Activated CD8-positive, alpha-beta memory T cell treated with anti-CD3 and anti-CD28 coated beads for 48 hours (primary cell): Measurements from ENCODE around the gene USP17L13.
"Not testable (repeated sequence)": the region's sequence is repeated elsewhere in the genome, so short reads cannot be mapped to it uniquely, and the experiment has no call there.

Experiments used
- DNase-seq, 3 experiments: peaks; one replicate each; pipeline ENCODE4 v3.0.0-alpha.2; 2020; ENCODE audit warnings: low read depth in 2 of 3, low spot score in 2 of 3

Gene USP17L13, protein sequence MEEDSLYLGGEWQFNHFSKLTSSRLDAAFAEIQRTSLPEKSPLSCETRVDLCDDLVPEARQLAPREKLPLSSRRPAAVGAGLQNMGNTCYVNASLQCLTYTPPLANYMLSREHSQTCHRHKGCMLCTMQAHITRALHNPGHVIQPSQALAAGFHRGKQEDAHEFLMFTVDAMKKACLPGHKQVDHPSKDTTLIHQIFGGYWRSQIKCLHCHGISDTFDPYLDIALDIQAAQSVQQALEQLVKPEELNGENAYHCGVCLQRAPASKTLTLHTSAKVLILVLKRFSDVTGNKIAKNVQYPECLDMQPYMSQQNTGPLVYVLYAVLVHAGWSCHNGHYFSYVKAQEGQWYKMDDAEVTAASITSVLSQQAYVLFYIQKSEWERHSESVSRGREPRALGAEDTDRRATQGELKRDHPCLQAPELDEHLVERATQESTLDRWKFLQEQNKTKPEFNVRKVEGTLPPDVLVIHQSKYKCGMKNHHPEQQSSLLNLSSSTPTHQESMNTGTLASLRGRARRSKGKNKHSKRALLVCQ

DNA sequence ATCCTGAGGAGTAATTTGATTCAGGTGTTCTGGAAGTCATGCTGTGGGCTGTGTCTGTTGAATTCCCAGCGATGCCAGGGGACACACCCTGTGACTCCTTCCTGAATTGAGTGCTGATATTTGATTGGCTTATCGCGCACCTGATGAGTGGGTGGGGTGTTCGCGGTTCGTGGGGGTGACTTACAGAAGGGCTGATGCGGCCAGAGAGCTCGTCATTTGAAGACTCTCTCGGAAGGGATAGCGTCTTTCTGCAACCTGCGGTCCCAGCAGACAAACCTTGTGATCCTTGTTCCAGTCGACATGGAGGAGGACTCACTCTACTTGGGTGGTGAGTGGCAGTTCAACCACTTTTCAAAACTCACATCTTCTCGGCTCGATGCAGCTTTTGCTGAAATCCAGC lies at the start of gene USP17L13:
USP17L13 (plus strand) TSS at position 301 of the 400 bp plus-strand sequence; CDS start at position 301, 0 bp downstream.
- not testable (repeated sequence) for DNase-seq

DNA sequence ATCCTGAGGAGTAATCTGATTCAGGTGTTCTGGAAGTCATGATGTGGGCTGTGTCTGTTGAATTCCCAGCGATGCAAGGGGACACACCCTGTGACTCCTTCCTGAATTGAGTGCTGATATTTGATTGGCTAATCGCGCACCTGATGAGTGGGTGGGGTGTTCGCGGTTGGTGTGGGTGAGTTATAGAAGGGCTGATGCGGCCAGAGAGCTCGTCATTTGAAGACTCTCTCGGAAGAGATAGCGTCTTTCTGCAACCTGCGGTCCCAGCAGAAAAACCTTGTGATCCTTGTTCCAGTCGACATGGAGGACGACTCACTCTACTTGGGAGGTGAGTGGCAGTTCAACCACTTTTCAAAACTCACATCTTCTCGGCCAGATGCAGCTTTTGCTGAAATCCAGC lies 14.3 kb upstream of the USP17L13 start, which contains the start of gene USP17L10:
USP17L10 (plus strand) TSS at position 301 of the 400 bp plus-strand sequence; CDS start at position 301, 0 bp downstream.
- DNase-seq, result not testable (repeated sequence)

DNA sequence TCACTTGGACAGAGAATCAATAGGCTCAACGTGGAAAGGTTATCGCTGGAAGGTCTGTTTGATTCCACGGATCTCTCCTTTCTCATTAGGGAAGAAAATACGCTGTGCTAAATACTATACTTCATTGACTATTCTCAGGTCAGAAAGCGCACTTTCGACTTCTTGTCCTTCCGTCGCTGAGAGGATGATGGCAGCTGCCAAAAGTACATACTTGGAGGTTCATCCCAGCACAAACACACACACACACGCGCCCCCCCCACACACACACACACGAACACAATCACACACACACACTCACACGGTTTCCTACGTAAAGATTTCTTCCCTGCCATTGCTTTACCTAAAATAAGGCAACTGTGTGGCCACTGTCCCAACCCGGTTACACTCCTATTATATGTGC lies 10.0 kb upstream of the USP17L13 start:
- not testable (repeated sequence) for DNase-seq

DNA sequence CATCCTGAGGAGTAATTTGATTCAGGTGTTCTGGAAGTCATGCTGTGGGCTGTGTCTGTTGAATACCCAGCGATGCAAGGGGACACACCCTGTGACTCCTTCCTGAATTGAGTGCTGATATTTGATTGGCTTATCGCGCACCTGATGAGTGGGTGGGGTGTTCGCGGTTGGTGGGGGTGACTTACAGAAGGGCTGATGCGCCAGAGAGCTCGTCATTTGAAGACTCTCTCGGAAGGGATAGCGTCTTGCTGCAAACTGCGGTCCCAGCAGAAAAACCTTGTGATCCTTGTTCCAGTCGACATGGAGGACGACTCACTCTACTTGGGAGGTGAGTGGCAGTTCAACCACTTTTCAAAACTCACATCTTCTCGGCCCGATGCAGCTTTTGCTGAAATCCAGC lies 9.6 kb upstream of the USP17L13 start, which contains the start of gene USP17L11:
USP17L11 (plus strand) TSS at position 301 of the 400 bp plus-strand sequence; CDS start at position 301, 0 bp downstream.
- not testable (repeated sequence) for DNase-seq

DNA sequence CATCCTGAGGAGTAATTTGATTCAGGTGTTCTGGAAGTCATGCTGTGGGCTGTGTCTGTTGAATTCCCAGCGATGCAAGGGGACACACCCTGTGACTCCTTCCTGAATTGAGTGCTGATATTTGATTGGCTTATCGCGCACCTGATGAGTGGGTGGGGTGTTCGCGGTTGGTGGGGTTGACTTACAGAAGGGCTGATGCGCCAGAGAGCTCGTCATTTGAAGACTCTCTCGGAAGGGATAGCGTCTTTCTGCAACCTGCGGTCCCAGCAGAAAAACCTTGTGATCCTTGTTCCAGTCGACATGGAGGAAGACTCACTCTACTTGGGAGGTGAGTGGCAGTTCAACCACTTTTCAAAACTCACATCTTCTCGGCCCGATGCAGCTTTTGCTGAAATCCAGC lies 4.8 kb upstream of the USP17L13 start, which contains the start of gene USP17L12:
USP17L12 (plus strand) TSS at position 301 of the 400 bp plus-strand sequence; CDS start at position 301, 0 bp downstream.
- not testable (repeated sequence) for DNase-seq

DNA sequence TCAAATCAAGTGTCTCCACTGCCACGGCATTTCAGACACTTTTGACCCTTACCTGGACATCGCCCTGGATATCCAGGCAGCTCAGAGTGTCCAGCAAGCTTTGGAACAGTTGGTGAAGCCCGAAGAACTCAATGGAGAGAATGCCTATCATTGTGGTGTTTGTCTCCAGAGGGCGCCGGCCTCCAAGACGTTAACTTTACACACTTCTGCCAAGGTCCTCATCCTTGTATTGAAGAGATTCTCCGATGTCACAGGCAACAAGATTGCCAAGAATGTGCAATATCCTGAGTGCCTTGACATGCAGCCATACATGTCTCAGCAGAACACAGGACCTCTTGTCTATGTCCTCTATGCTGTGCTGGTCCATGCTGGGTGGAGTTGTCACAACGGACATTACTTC lies 5.6 kb downstream of the USP17L13 start:
- DNase-seq, result not testable (repeated sequence)

DNA sequence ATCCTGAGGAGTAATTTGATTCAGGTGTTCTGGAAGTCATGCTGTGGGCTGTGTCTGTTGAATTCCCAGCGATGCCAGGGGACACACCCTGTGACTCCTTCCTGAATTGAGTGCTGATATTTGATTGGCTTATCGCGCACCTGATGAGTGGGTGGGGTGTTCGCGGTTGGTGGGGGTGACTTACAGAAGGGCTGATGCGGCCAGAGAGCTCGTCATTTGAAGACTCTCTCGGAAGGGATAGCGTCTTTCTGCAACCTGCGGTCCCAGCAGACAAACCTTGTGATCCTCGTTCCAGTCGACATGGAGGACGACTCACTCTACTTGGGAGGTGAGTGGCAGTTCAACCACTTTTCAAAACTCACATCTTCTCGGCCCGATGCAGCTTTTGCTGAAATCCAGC lies 9.4 kb downstream of the USP17L13 start, which contains the start of gene USP17L15:
USP17L15 (plus strand) TSS at position 301 of the 400 bp plus-strand sequence; CDS start at position 301, 0 bp downstream.
- not testable (repeated sequence) for DNase-seq

DNA sequence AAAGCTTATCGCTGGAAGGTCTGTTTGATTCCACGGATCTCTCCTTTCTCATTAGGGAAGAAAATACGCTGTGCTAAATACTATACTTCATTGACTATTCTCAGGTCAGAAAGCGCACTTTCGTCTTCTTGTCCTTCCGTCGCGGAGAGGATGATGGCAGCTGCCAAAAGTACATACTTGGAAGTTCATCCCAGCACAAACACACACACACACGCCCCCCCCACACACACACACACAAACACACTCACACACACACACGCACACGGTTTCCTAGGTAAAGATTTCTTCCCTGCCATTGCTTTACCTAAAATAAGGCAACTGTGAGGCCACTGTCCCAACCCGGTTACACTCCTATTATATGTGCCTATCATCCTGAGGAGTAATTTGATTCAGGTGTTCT lies 13.8 kb downstream of the USP17L13 start:
- DNase-seq, result not testable (repeated sequence)

DNA sequence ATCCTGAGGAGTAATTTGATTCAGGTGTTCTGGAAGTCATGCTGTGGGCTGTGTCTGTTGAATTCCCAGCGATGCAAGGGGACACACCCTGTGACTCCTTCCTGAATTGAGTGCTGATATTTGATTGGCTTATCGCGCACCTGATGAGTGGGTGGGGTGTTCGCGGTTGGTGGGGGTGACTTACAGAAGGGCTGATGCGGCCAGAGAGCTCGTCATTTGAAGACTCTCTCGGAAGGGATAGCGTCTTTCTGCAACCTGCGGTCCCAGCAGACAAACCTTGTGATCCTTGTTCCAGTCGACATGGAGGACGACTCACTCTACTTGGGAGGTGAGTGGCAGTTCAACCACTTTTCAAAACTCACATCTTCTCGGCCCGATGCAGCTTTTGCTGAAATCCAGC lies 18.9 kb downstream of the USP17L13 start, which contains the start of gene USP17L17:
USP17L17 (plus strand) TSS at position 301 of the 400 bp plus-strand sequence; CDS start at position 301, 0 bp downstream.
- not testable (repeated sequence) for DNase-seq

DNA sequence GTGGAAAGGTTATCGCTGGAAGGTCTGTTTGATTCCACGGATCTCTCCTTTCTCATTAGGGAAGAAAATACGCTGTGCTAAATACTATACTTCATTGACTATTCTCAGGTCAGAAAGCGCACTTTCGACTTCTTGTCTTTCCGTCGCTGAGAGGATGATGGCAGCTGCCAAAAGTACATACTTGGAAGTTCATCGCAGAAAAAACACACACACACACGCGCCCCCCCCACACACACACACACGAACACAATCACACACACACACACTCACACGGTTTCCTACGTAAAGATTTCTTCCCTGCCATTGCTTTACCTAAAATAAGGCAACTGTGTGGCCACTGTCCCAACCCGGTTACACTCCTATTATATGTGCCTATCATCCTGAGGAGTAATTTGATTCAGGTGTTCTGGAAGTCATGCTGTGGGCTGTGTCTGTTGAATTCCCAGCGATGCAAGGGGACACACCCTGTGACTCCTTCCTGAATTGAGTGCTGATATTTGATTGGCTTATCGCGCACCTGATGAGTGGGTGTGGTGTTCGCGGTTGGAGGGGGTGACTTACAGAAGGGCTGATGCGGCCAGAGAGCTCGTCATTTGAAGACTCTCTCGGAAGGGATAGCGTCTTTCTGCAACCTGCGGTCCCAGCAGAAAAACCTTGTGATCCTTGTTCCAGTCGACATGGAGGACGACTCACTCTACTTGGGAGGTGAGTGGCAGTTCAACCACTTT lies 23.4 kb downstream of the USP17L13 start, which contains the start of gene USP17L18:
USP17L18 (plus strand) TSS at position 678 of the 728 bp plus-strand sequence; CDS start at position 678, 0 bp downstream.
- peak in 2 of 3 experiments; percentile 0 to 1 for DNase-seq

DNA sequence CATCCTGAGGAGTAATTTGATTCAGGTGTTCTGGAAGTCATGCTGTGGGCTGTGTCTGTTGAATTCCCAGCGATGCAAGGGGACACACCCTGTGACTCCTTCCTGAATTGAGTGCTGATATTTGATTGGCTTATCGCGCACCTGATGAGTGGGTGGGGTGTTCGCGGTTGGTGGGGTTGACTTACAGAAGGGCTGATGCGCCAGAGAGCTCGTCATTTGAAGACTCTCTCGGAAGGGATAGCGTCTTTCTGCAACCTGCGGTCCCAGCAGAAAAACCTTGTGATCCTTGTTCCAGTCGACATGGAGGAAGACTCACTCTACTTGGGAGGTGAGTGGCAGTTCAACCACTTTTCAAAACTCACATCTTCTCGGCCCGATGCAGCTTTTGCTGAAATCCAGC lies 28.4 kb downstream of the USP17L13 start, which contains the start of gene USP17L19:
USP17L19 (plus strand) TSS at position 301 of the 400 bp plus-strand sequence; CDS start at position 301, 0 bp downstream.
- DNase-seq, result not testable (repeated sequence)

DNA sequence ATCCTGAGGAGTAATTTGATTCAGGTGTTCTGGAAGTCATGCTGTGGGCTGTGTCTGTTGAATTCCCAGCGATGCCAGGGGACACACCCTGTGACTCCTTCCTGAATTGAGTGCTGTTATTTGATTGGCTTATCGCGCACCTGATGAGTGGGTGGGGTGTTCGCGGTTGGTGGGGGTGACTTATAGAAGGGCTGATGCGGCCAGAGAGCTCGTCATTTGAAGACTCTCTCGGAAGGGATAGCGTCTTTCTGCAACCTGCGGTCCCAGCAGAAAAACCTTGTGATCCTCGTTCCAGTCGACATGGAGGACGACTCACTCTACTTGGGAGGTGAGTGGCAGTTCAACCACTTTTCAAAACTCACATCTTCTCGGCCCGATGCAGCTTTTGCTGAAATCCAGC lies 33.1 kb downstream of the USP17L13 start, which contains the start of gene USP17L20:
USP17L20 (plus strand) TSS at position 301 of the 400 bp plus-strand sequence; CDS start at position 301, 0 bp downstream.
- not testable (repeated sequence) for DNase-seq

DNA sequence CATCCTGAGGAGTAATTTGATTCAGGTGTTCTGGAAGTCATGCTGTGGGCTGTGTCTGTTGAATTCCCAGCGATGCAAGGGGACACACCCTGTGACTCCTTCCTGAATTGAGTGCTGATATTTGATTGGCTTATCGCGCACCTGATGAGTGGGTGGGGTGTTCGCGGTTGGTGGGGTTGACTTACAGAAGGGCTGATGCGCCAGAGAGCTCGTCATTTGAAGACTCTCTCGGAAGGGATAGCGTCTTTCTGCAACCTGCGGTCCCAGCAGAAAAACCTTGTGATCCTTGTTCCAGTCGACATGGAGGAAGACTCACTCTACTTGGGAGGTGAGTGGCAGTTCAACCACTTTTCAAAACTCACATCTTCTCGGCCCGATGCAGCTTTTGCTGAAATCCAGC lies 37.9 kb downstream of the USP17L13 start, which contains the start of gene USP17L21:
USP17L21 (plus strand) TSS at position 301 of the 400 bp plus-strand sequence; CDS start at position 301, 0 bp downstream.
- not testable (repeated sequence) for DNase-seq

DNA sequence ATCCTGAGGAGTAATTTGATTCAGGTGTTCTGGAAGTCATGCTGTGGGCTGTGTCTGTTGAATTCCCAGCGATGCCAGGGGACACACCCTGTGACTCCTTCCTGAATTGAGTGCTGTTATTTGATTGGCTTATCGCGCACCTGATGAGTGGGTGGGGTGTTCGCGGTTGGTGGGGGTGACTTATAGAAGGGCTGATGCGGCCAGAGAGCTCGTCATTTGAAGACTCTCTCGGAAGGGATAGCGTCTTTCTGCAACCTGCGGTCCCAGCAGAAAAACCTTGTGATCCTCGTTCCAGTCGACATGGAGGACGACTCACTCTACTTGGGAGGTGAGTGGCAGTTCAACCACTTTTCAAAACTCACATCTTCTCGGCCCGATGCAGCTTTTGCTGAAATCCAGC lies 42.6 kb downstream of the USP17L13 start, which contains the start of gene USP17L22:
USP17L22 (plus strand) TSS at position 301 of the 400 bp plus-strand sequence; CDS start at position 301, 0 bp downstream.
- not testable (repeated sequence) for DNase-seq

DNA sequence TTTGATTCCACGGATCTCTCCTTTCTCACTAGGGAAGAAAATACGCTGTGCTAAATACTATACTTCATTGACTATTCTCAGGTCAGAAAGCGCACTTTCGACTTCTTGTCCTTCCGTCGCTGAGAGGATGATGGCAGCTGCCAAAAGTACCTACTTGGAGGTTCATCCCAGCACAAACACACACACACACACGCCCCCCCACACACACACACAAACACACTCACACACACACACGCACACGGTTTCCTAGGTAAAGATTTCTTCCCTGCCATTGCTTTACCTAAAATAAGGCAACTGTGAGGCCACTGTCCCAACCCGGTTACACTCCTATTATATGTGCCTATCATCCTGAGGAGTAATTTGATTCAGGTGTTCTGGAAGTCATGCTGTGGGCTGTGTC lies 47.0 kb downstream of the USP17L13 start:
- peak in 2 of 3 experiments; percentile 0 to 4 for DNase-seq
